ENCODE data around the gene ZNF592.

ZNF592 gene

GRCh38 chr15:84781495-84781894 lies 33.1 kb downstream of the ZNF592 start:
- DNase-seq (ENCODE audit: low read depth): peak; percentile 76

GRCh38 chr15:84782346-84782745 lies 34.0 kb downstream of the ZNF592 start:
- DNase-seq (ENCODE audit: low read depth): no peak

- no peak for DNase-seq (ENCODE audit: low read depth)
Measured at GRCh38 chr15:84783493-84784251, 35.3 kb downstream of the ZNF592 start.

- DNase-seq (ENCODE audit: low read depth): no peak
Measured at GRCh38 chr15:84784262-84784661, 35.9 kb downstream of the ZNF592 start.

GRCh38 chr15:84785053-84785452 lies 36.7 kb downstream of the ZNF592 start:
- no peak for DNase-seq (ENCODE audit: low read depth)

- peak; percentile 59 for DNase-seq (ENCODE audit: low read depth)
Measured at GRCh38 chr15:84788500-84788899, 40.1 kb downstream of the ZNF592 start.

- no peak for DNase-seq (ENCODE audit: low read depth)
Measured at GRCh38 chr15:84789762-84790161, 41.4 kb downstream of the ZNF592 start.

GRCh38 chr15:84790676-84791075 lies 42.3 kb downstream of the ZNF592 start:
- no peak for DNase-seq (ENCODE audit: low read depth)

- no peak for DNase-seq (ENCODE audit: low read depth)
Measured at GRCh38 chr15:84791763-84792162, 43.4 kb downstream of the ZNF592 start.

GRCh38 chr15:84793431-84794161 lies 45.2 kb downstream of the ZNF592 start:
- DNase-seq (ENCODE audit: low read depth): no peak

GRCh38 chr15:84794162-84794547 lies 45.8 kb downstream of the ZNF592 start:
- DNase-seq (ENCODE audit: low read depth): no peak

GRCh38 chr15:84795186-84795585 lies 46.8 kb downstream of the ZNF592 start:
- peak; percentile 77 for DNase-seq (ENCODE audit: low read depth)

GRCh38 chr15:84797212-84797611 lies 48.8 kb downstream of the ZNF592 start:
- peak; percentile 45 for DNase-seq (ENCODE audit: low read depth)

GRCh38 chr15:84797801-84798200 lies 49.4 kb downstream of the ZNF592 start:
- no peak for DNase-seq (ENCODE audit: low read depth)

GRCh38 chr15:84798436-84798946 lies 50.1 kb downstream of the ZNF592 start:
- DNase-seq (ENCODE audit: low read depth): no peak

GRCh38 chr15:84799511-84800187 lies 51.3 kb downstream of the ZNF592 start:
- DNase-seq (ENCODE audit: low read depth): no peak

GRCh38 chr15:84800365-84800806 lies 52.0 kb downstream of the ZNF592 start:
- DNase-seq (ENCODE audit: low read depth): no peak

- no peak for DNase-seq (ENCODE audit: low read depth)
Measured at GRCh38 chr15:84804005-84804900, 55.9 kb downstream of the ZNF592 start.

- no peak for DNase-seq (ENCODE audit: low read depth)
Measured at GRCh38 chr15:84805221-84805620, 56.8 kb downstream of the ZNF592 start.

GRCh38 chr15:84807228-84807627 lies 58.8 kb downstream of the ZNF592 start:
- no peak for DNase-seq (ENCODE audit: low read depth)

GRCh38 chr15:84810073-84810840 lies 61.9 kb downstream of the ZNF592 start:
- DNase-seq (ENCODE audit: low read depth): peak; percentile 10

Measured in fibroblast of gingiva (primary cell).